GM08714 (cell line): ENCODE measurements around the gene MALT1.
"Not testable (repeated sequence)": the region's sequence is repeated elsewhere in the genome, so short reads cannot be mapped to it uniquely, and the experiment has no call there.

Experiments used
- H3K4me3 ChIP-seq: fragments of 200-500 bp; sonication (Bioruptor generic); 2 replicates; pipeline ENCODE4 v1.5.1; 2014; ENCODE audit warnings: mild to moderate bottlenecking, low read length, inconsistent platforms
- ZNF274 ChIP-seq: IDR thresholded peaks from 2 replicates; pipeline ENCODE4 v1.6.1; 2012; ENCODE audit warnings: mild to moderate bottlenecking, low read depth, low read length

The MALT1 gene

DNA sequence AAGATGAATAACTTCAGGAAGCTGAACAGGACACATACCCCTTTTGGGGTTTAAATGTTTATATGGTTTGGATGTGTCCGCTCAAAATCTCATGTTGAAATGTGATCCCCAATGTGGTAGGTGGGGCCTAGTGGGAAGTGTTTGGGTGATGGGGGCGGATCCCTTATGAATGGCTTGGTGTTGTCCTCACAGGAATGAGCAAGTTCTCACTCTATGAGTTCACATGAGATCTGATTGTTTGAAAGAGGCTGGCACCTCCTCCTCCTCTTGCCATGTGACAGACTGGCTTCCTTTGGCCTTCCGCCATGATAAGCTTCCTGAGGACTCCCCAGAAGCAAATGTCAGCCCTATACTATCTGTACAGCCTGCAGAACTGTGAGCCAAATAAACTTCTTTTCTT lies 104.8 kb downstream of the MALT1 start:
- no peak overlapping the region for H3K4me3 ChIP-seq
- TF ChIP-seq ZNF274: no peak

DNA sequence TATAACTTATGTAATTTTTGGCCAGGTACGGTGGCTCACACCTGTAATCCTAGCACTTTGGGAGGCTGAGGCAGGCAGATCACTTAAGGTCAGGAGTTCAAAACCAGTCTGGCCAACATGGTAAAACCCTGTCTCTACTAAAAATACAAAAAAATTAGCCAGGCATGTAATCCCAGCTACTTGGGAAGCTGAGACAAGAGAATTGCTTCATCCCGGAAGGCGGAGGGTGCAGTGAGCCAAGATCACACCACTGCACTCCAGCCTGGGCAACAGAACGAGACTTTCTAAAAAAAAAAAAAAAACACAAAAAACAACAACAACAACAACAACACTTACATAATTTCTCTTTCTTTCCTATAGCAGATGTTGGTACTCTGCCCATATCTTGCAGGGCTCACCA lies 105.3 kb downstream of the MALT1 start:
- H3K4me3 ChIP-seq: not testable (repeated sequence)

DNA sequence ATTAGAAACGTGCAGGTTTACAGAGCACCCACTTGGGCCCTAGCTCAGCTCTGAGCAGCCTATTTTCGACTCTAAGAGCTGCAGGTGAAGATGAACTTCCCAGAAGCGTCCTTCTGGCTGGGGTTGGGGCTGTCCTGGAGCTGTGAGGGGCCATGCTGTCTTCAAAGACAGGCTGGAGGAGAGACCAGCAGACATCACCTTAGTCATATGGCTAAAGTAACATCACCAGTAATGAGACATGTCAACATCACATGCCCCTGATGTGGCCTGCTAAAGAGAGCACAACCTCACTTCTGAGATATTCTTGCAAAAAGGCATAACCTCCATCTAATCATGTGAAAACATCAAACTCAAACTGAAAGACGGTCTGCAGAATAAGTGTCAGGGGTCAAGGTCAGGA lies 106.2 kb downstream of the MALT1 start:
- no peak for TF ChIP-seq ZNF274
- no peak overlapping the region for H3K4me3 ChIP-seq

DNA sequence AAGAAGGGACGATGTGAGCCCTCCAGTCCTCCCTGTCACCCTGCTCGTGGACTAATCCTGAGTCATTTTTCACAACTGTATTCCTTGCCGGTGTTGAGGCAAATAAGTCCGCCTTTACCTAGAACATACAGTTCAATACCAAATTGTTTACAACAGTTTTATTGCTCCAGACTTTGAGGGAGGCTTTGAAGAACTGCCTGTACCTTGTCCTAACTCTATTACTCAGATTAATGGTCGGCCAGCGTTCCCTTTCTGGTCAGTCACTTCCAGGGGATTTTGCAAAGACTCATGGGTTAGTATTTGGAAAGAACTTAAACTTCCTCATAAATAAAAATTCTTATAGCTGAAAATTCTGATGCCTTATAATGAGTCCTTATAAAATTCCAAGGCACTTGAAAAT lies 108.3 kb downstream of the MALT1 start:
- no peak overlapping the region for H3K4me3 ChIP-seq
- no peak for TF ChIP-seq ZNF274

DNA sequence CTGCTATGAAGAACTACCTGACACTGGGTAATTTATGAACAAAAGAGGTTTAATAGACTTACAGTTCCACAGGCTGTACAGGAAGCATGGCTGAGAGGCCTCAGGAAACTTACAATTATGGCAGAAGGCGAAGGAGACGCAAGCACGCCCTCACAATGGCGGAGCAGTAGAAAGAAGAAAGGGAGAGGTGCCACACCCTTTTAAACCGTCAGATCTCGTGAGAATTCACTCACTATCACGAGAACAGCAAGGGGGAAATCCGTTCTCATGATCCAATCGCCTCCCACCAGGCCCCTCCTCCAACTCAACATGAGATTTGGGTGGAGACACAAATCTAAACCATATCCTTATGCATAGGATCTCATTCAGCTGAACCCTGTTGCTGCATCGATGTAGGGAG lies 108.8 kb downstream of the MALT1 start:
- H3K4me3 ChIP-seq: no peak overlapping the region
- TF ChIP-seq ZNF274: no peak

DNA sequence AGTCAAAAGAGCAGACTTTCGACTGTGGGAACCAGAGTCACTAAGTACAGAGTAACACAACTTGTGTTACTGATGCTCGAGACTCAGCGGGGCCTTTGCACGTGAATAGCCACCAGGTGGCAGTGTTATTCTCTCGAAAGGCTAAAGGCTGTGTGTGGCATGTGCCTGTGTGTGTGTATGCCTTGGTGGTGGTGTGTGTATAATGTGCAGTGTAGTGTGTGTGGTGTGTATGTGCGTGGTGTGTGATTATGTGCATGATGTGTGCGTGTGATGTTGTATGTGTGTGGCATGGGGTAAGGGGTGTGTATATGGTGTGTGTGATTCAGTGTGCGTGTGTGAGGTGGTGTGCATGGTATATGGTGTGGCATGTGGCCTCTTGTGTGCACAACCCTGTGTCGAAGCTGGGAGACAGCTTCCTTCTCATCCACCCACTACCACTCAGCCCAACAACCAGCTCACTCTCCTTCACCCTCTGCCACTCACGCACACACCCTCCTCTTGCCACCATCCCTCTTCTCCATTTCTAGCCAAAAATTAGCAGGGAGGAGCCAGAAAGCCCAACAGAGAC lies 110.4 kb downstream of the MALT1 start:
- H3K4me3 ChIP-seq: no peak overlapping the region
- no peak for TF ChIP-seq ZNF274

DNA sequence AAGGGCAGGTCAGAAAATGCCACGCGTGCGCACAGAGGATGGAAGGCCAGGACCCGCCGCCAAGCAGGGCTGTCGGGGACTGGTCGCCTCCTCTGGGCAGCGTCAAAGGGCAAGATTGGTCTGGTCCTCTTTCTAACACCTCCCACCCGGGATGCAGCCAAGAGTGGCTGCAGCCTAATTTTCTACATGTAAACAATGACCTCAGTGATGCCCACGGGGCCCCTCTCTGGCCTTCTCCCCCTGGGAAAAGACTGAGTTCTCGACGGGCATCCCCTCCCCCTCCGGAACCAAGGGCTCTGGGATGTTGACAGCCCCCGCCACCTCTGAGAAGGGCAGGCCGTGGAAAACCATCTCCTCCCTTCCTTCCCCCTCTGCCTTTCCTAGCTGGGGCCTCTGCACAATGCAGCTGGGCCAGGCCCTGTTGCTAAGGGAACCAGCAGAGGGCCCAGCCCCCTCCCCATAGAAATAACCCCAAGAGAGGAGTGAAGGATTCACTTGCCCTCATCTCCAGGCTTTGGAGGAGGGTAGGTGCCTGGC lies 113.4 kb downstream of the MALT1 start:
- H3K4me3 ChIP-seq: no peak overlapping the region
- TF ChIP-seq ZNF274: no peak

DNA sequence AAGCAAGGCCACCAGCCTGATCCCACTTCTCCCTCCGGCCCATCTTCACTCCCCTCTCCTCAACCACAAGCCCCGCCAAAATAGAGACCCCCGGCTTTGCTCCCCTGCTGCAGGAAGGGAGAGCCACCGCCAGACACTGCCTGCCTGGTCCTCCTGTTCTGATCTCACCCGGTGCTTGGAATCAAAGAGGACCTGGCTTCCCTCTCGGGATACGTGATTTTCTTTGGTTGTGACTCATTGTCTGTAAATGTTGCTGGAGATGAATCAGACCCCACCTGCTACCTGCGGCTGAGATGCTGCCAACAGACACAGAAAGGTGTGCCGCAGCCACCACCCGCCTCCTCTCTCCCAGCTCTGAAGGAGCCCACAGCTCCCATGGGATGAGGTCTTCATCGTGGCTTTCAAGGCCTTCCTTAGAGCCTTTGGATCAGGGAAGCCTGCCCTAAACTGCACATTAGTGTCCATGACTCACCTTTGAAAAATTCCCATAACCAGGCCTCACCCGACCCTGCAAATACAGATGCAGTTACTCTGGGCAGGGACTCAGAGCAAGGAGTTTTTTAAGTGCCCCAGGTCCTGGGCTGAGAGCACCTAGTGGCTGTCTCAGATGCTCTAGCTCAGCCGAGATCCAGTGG lies 114.0 kb downstream of the MALT1 start:
- no peak overlapping the region for H3K4me3 ChIP-seq
- TF ChIP-seq ZNF274: no peak

DNA sequence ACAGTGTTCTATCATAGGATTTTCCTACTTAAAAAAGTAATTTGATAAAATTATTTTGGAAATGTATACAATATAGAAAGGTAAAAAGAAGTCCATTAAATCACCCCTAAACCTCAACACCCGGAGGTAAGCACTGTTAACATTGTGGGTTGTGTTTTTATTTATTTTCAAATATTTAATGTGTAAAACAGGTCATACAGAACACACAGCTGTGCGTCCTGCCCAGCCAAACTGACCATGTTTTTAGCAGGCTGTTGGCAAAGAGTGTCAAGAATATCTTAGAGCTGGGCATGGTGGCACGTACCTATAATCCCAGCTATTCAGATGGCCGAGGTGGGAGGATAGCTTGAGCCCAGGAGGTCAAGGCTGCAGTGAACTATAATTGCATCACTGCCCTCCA lies 114.6 kb downstream of the MALT1 start:
- no peak overlapping the region for H3K4me3 ChIP-seq
- TF ChIP-seq ZNF274: no peak

DNA sequence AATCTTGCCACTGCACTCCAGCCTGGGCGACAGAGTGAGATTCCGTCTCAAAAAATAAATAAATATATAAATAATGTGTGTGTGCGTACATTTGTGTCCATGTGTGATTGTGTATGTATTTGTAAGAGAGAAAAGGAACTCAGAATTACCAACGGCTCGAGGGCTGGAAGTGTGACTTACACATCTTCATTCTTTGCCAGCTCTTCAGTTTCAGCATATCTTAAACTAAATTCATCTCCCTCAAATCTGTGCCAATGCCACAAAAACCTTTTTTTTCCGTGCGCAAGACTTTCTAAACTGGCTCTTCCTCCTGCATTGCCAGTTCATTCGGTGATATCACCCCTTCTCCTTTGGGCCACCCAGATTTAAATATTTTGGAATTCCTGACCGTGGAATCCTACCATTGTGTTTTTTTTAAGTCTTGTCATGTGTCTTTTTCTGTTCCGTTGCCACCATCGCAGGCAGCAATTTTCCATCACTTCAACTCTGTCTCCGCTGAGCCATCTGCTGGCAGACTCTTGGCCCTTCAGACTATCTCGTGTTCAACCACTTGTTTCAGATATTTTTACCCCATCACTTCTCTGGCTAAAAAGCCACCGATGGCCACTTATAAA lies 116.4 kb downstream of the MALT1 start:
- no peak for TF ChIP-seq ZNF274
- no peak overlapping the region for H3K4me3 ChIP-seq

DNA sequence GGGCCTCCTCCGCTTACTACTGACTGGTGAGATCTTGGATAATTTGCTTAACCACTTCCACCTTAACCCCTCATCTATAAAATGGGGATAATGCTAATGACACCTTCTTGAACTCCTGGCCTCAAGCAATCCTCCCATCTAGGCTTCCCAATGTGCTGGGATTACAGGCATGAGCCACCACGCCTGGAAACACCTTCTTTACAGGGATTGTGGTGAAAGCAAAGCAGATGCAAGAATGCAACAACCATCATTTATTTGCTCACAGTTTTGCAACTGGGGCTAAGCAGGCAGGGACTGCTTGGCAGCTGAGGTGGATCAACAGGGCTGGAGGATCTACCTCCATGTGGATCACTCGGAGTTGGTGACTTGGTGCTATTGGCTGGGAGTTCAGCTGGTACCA lies 117.2 kb downstream of the MALT1 start:
- no peak overlapping the region for H3K4me3 ChIP-seq
- TF ChIP-seq ZNF274: no peak

DNA sequence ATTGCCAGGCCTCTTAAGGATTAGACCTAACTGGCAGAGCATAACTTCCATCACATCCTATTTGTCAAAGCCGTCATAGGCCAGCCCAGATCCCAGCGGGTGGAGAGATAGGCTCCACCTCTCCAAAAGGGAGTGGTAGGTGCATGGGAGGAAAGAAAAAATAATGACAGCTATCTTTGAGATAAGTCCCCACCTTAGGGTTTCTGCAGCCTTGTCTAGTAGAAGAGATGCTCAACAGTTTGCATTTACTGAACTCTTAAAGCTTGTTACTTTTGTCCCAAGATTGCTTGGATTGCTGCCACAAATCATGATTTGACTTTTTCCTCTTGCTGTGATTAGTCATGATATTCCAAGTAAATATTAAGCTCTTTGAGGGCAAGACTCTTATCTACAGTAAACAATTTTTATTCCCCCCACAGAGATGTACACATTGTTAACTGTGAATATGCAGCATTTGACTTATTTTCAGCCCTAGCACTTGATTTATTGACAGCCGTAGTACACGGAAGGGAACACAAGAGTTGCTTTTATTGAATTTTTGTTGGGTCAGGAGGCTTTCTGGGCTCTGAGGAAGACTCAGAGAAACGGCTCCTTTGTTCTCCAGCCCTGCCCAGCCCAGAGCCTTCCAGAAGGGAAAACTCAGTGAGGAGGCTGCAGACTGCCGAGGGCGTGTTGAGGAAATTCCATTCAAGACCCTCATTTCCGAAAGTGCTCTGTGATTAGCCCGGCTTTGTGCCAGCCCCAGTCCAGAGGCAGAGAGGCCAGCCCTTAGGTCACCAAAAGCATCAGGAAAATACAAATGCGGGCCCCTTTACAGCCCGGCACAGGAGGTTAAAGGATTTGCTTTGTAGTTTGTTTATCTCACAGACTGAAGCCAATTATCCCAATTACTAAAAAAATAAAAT lies 118.0 kb downstream of the MALT1 start:
- H3K4me3 ChIP-seq: no peak overlapping the region
- no peak for TF ChIP-seq ZNF274

DNA sequence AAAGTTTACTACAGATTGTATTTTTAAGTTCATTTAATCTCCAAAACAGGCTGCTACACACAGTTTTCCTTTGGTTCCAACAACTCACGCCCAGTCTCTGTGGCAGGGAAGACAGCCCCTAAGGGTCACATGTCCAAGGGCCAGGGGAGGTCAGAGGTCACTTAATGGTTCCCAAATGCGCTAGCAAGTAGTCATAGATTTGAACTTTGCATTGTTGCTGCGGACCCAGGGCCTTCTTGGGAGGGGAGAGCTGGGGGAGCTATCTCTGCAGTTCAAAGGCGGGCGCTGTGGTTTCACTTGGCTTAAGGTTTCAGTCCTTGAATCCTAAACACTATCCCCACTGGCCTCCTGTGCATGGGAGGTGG lies 118.6 kb downstream of the MALT1 start:
- H3K4me3 ChIP-seq: no peak overlapping the region
- no peak for TF ChIP-seq ZNF274

DNA sequence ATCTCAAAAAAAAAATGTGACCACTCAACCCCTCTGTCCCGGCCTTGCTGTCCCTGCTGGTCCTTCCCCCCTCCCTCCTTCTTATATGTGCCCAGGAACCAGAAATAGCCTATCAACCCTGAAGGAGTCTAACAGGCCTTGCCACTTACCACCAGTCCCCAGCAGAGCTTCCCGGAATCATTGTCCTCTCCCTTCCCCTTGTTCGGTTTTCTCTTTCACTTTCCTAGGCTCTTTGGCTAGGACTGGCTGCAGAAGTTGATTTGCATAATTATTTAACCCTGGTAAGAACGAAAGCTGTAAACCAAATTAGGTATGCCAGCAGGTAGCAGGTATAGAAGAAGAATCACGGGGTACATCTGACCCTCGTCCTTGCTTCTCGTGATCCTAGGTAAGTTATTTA lies 120.8 kb downstream of the MALT1 start:
- H3K4me3 ChIP-seq: no peak overlapping the region
- TF ChIP-seq ZNF274: no peak

DNA sequence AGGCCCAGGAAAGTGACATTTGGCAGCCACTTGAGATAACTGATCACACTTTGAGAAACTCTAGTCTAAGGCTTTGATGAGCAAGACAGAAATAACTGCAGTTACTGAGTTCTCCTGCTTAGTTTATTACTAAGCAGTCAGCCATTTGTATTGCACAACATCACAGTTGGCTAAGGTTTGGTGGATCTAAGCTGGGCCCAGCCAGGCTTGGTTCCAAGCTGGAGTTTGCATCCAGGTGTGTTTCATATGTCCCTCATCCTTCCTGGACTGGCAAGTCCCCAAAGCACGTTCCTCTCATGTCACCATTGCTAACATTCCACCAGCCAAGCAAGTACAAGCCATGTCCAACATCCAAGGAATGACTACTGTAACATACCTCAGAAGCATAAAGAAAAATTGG lies 122.1 kb downstream of the MALT1 start:
- H3K4me3 ChIP-seq: no peak overlapping the region
- no peak for TF ChIP-seq ZNF274
